ENCODE results near the gene ACTN4.

ACTN4 gene

DNA sequence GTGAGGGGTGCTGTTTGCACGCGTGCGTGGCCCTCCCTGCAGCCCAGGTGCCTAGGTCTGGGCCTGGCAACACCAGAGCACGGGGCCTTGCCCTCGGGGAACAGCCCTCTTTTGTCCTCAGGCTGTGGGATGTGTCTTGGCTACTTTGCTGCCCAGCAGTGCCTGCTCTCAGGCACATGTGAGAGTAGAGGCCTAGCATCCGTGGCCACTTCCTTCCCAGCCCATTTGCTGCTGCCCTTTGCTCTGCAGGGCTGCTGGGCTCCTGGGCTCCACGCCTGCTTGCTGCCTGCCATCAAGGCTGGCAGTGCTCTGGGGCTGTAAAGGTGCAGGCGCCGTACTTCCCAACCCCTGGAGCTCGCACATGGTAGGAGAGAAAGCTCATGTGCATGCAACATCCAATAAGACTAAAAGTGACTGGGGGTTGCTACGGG lies 50.2 kb downstream of the ACTN4 start:
- DNase-seq (ENCODE audit: low read depth in 2 of 2): no peak
- no peak overlapping the region for H3K4me3 ChIP-seq (replicated peaks in 1 of 2; ENCODE audit: low read depth in 2 of 2, low read length in 2 of 2)
- no peak for TF ChIP-seq CTCF (IDR thresholded peaks at IDR 0.05; ENCODE audit: low read depth, low read length)

GRCh38 chr19:38698225-38699026 lies 51.0 kb downstream of the ACTN4 start:
- DNase-seq (ENCODE audit: low read depth in 2 of 2): no peak
- no peak for TF ChIP-seq CTCF (IDR thresholded peaks at IDR 0.05; ENCODE audit: low read depth, low read length)

GRCh38 chr19:38699027-38699346 lies 51.5 kb downstream of the ACTN4 start:
- no peak overlapping the region for H3K4me3 ChIP-seq (replicated peaks in 1 of 2; ENCODE audit: low read depth in 2 of 2, low read length in 2 of 2)
- DNase-seq (ENCODE audit: low read depth in 2 of 2): no peak
- TF ChIP-seq CTCF (IDR thresholded peaks at IDR 0.05; ENCODE audit: low read depth, low read length): no peak

More at GRCh38 chr19:38698225-38699026, 51.0 kb downstream of the ACTN4 start:
- no peak overlapping the region for H3K4me3 ChIP-seq (replicated peaks in 1 of 2; ENCODE audit: low read depth in 2 of 2, low read length in 2 of 2)

- no peak for DNase-seq (ENCODE audit: low read depth in 2 of 2)
- H3K4me3 ChIP-seq (replicated peaks in 1 of 2; ENCODE audit: low read depth in 2 of 2, low read length in 2 of 2): no peak overlapping the region
- no peak for TF ChIP-seq CTCF (IDR thresholded peaks at IDR 0.05; ENCODE audit: low read depth, low read length)
These were observed 52.3 kb downstream of the ACTN4 start for GRCh38 chr19:38699647-38700349.

- no peak for TF ChIP-seq CTCF (IDR thresholded peaks at IDR 0.05; ENCODE audit: low read depth, low read length)
- DNase-seq (ENCODE audit: low read depth in 2 of 2): no peak
- H3K4me3 ChIP-seq (replicated peaks in 1 of 2; ENCODE audit: low read depth in 2 of 2, low read length in 2 of 2): no peak overlapping the region
These were observed 53.0 kb downstream of the ACTN4 start for GRCh38 chr19:38700350-38700901.

- DNase-seq (ENCODE audit: low read depth in 2 of 2): no peak
- H3K4me3 ChIP-seq (replicated peaks in 1 of 2; ENCODE audit: low read depth in 2 of 2, low read length in 2 of 2): no peak overlapping the region
- no peak for TF ChIP-seq CTCF (IDR thresholded peaks at IDR 0.05; ENCODE audit: low read depth, low read length)
These were observed 53.5 kb downstream of the ACTN4 start for GRCh38 chr19:38700902-38701454.

Measured in cardiac fibroblast (primary cell).